ENCODE results near the gene VPS18. TPM values are rescaled to one million over a fixed set of nuclear protein-coding genes. Genes with fewer than 3 reads are reported as not detected.

The VPS18 gene
- total RNA-seq, 2 experiments from 2014 or later: 16.2 to 16.6 TPM

- H3K36me3 Mint-ChIP-seq (ENCODE audit: low read depth): peaks cover 14% of the 10 kb centered on the region
- ChIA-PET CTCF (interaction anchor here (0.8 to 7.6 kb wide), 19 partner anchors 10 to 375 kb away, joined by 3 to 165 read pairs (median 10); partner anchors contain the start of genes C15orf62 and SPINT1), POLR2A (no interaction called here)
- H3K4me3 Mint-ChIP-seq: peak overlapping the region; percentile 100
- no peak overlapping the region for H3K27ac Mint-ChIP-seq
- H3K4me1 Mint-ChIP-seq: peaks cover 39% of the 10 kb centered on the region
- H3K27me3 Mint-ChIP-seq: peaks cover 4% of the 10 kb centered on the region
- DNase-seq: no peak
- no peaks in the 10 kb centered on the region for H3K9me3 Mint-ChIP-seq
Measured at GRCh38 chr15:40893019-40893670, 1.1 kb upstream of the VPS18 start.

DNA sequence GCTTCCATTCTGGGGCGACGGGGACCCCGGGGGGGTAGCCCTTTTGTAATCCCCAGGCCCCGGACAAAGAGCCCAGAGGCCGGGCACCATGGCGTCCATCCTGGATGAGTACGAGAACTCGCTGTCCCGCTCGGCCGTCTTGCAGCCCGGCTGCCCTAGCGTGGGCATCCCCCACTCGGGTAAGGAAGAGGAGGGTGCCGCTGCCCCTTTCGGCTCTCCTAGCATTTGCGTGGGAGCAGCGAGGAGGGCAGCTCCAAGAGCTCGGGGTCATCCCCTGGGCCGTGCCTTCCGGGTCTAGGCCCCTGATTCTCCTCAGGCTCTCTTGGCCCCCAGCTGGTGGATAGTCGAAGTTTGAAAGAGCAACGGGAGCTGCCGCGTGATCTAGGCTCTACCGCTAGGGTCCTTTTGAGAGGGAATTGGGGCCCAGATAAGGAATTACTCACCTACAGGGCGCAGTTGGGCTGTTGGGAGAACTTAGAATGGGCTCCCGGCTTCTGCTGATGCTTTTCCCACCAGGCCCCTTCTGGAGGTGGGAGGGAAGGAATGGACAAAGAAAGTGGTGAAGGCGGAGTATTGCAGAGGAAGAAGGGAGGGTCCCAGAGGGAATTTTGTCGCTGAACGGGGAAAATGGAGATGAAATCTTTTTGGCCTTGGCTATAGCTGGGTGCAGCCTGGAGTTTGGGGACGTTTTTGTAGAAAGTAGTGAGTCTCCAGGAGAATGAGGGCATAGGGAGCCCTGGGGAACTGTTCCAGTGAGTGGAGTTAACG, 615 bp downstream of the VPS18 start:
- peak overlapping the region; percentile 99 for H3K27ac Mint-ChIP-seq
- DNase-seq: peak; percentile 74
- H3K36me3 Mint-ChIP-seq (ENCODE audit: low read depth): peaks cover 16% of the 10 kb centered on the region
- CTCF ChIA-PET: interaction anchor here (0.6 to 7.6 kb wide), 46 partner anchors 9 to 1077 kb away, joined by 3 to 165 read pairs (median 4); partner anchors contain the start of genes C15orf62, CHP1, GCHFR and NUSAP1
- H3K27me3 Mint-ChIP-seq: peaks cover 4% of the 10 kb centered on the region
- H3K4me3 Mint-ChIP-seq: peak overlapping the region; percentile 100
- POLR2A ChIA-PET: interaction anchor here (1.4 to 1.9 kb wide), 2 partner anchors 12 to 37 kb away, joined by 4 to 15 read pairs; no protein-coding TSS in a partner anchor
- H3K4me1 Mint-ChIP-seq: peaks cover 39% of the 10 kb centered on the region
- H3K9me3 Mint-ChIP-seq: no peaks in the 10 kb centered on the region

DNA sequence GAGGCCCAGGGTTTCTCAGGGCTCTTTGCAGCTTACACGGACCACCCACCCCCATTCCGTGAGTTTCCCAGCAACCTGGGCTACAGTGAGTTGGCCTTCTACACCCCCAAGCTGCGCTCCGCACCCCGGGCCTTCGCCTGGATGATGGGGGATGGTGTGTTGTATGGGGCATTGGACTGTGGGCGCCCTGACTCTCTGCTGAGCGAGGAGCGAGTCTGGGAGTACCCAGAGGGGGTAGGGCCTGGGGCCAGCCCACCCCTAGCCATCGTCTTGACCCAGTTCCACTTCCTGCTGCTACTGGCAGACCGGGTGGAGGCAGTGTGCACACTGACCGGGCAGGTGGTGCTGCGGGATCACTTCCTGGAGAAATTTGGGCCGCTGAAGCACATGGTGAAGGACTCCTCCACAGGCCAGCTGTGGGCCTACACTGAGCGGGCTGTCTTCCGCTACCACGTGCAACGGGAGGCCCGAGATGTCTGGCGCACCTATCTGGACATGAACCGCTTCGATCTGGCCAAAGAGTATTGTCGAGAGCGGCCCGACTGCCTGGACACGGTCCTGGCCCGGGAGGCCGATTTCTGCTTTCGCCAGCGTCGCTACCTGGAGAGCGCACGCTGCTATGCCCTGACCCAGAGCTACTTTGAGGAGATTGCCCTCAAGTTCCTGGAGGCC, 5.4 kb downstream of the VPS18 start:
- DNase-seq: no peak
- Mint-ChIP-seq H3K27ac (no peak overlapping the region), H3K4me1 (peaks cover 43% of the 10 kb centered on the region), H3K27me3 (no peaks in the 10 kb centered on the region), H3K36me3 (ENCODE audit: low read depth) (peaks cover 30% of the 10 kb centered on the region), H3K9me3 (no peaks in the 10 kb centered on the region), H3K4me3 (no peak overlapping the region)
- POLR2A ChIA-PET: no interaction called here
- CTCF ChIA-PET: interaction anchor here (0.6 to 7.6 kb wide), 2 partner anchors 15 to 44 kb away, joined by 4 to 165 read pairs; no protein-coding TSS in a partner anchor

DNA sequence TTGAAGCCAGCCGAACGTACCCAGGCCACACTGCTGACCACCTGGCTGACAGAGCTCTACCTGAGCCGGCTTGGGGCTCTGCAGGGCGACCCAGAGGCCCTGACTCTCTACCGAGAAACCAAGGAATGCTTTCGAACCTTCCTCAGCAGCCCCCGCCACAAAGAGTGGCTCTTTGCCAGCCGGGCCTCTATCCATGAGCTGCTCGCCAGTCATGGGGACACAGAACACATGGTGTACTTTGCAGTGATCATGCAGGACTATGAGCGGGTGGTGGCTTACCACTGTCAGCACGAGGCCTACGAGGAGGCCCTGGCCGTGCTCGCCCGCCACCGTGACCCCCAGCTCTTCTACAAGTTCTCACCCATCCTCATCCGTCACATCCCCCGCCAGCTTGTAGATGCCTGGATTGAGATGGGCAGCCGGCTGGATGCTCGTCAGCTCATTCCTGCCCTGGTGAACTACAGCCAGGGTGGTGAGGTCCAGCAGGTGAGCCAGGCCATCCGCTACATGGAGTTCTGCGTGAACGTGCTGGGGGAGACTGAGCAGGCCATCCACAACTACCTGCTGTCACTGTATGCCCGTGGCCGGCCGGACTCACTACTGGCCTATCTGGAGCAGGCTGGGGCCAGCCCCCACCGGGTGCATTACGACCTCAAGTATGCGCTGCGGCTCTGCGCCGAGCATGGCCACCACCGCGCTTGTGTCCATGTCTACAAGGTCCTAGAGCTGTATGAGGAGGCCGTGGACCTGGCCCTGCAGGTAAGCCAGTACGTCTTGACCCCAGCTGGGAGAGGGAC, 6.2 kb downstream of the VPS18 start:
- H3K27ac Mint-ChIP-seq: no peak overlapping the region
- H3K4me3 Mint-ChIP-seq: no peak overlapping the region
- H3K9me3 Mint-ChIP-seq: no peaks in the 10 kb centered on the region
- H3K27me3 Mint-ChIP-seq: no peaks in the 10 kb centered on the region
- no peak for DNase-seq
- ChIA-PET CTCF (interaction anchor here (0.6 to 7.6 kb wide), 4 partner anchors 16 to 311 kb away, joined by 3 to 165 read pairs (median 4); no protein-coding TSS in a partner anchor), POLR2A (interaction anchor here (0.5 kb wide), 1 partner anchor 73 kb away, joined by 3 read pairs; no protein-coding TSS in a partner anchor)
- H3K36me3 Mint-ChIP-seq (ENCODE audit: low read depth): peaks cover 27% of the 10 kb centered on the region
- H3K4me1 Mint-ChIP-seq: peaks cover 38% of the 10 kb centered on the region

- DNase-seq: no peak
- CTCF ChIA-PET: interaction anchor here (1.1 to 7.6 kb wide), 3 partner anchors 16 to 104 kb away, joined by 3 to 165 read pairs (median 4); no protein-coding TSS in a partner anchor
- Mint-ChIP-seq H3K27ac (no peak overlapping the region), H3K36me3 (ENCODE audit: low read depth) (peaks cover 26% of the 10 kb centered on the region), H3K4me1 (peaks cover 34% of the 10 kb centered on the region), H3K9me3 (no peaks in the 10 kb centered on the region), H3K4me3 (no peak overlapping the region), H3K27me3 (no peaks in the 10 kb centered on the region)
- POLR2A ChIA-PET: interaction anchor here (0.5 kb wide), 1 partner anchor 73 kb away, joined by 3 read pairs; no protein-coding TSS in a partner anchor
Measured at GRCh38 chr15:40901053-40901443, 6.8 kb downstream of the VPS18 start.

GRCh38 chr15:40902605-40903561, 8.6 kb downstream of the VPS18 start:
- DNase-seq: no peak
- POLR2A ChIA-PET: interaction anchor here (0.6 kb wide), 1 partner anchor 377 kb away, joined by 3 read pairs; no protein-coding TSS in a partner anchor
- peaks cover 19% of the 10 kb centered on the region for H3K36me3 Mint-ChIP-seq (ENCODE audit: low read depth)
- H3K27me3 Mint-ChIP-seq: no peaks in the 10 kb centered on the region
- no peak overlapping the region for H3K4me3 Mint-ChIP-seq
- H3K4me1 Mint-ChIP-seq: peaks cover 41% of the 10 kb centered on the region
- CTCF ChIA-PET: interaction anchor here (0.5 to 5.7 kb wide), 30 partner anchors 8 to 1523 kb away, joined by 3 to 39 read pairs (median 4); partner anchors contain the start of genes CHP1, EXD1, RHOV and VPS18
- H3K27ac Mint-ChIP-seq: peak overlapping the region; percentile 83
- no peaks in the 10 kb centered on the region for H3K9me3 Mint-ChIP-seq

- Mint-ChIP-seq H3K27me3 (no peaks in the 10 kb centered on the region), H3K27ac (no peak overlapping the region), H3K9me3 (no peaks in the 10 kb centered on the region), H3K4me1 (peaks cover 45% of the 10 kb centered on the region), H3K36me3 (ENCODE audit: low read depth) (peaks cover 17% of the 10 kb centered on the region), H3K4me3 (no peak overlapping the region)
- ChIA-PET CTCF (interaction anchor here (0.5 to 5.7 kb wide), 28 partner anchors 10 to 688 kb away, joined by 3 to 39 read pairs (median 4); partner anchors contain the start of genes CHAC1, DLL4, ITPKA and VPS18), POLR2A (no interaction called here)
- DNase-seq: no peak
Measured at GRCh38 chr15:40904552-40905201, 10.4 kb downstream of the VPS18 start.

GRCh38 chr15:40906091-40906990, 12.1 kb downstream of the VPS18 start:
- H3K27me3 Mint-ChIP-seq: no peaks in the 10 kb centered on the region
- H3K36me3 Mint-ChIP-seq (ENCODE audit: low read depth): peaks cover 13% of the 10 kb centered on the region
- peak overlapping the region; percentile 86 for H3K27ac Mint-ChIP-seq
- POLR2A ChIA-PET: interaction anchor here (0.7 to 1.1 kb wide), 2 partner anchors 12 to 200 kb away, joined by 3 to 4 read pairs; partner anchors contain the start of gene VPS18
- H3K4me1 Mint-ChIP-seq: peaks cover 49% of the 10 kb centered on the region
- CTCF ChIA-PET: interaction anchor here (0.5 to 5.7 kb wide), 17 partner anchors 11 to 312 kb away, joined by 3 to 38 read pairs (median 5); partner anchors contain the start of genes CHAC1, DLL4 and VPS18
- H3K9me3 Mint-ChIP-seq: no peaks in the 10 kb centered on the region
- H3K4me3 Mint-ChIP-seq: peak overlapping the region; percentile 64
- peak; percentile 65 for DNase-seq

- ChIA-PET CTCF (interaction anchor here (0.5 to 5.7 kb wide), 12 partner anchors 11 to 288 kb away, joined by 3 to 38 read pairs (median 6); partner anchors contain the start of genes CHAC1 and VPS18), POLR2A (interaction anchor here (1.1 kb wide), 1 partner anchor 13 kb away, joined by 4 read pairs; the partner anchor contains the start of gene VPS18)
- H3K4me3 Mint-ChIP-seq: peak overlapping the region; percentile 64
- peak overlapping the region; percentile 86 for H3K27ac Mint-ChIP-seq
- peaks cover 51% of the 10 kb centered on the region for H3K4me1 Mint-ChIP-seq
- peak; percentile 62 for DNase-seq
- peaks cover 13% of the 10 kb centered on the region for H3K36me3 Mint-ChIP-seq (ENCODE audit: low read depth)
- no peaks in the 10 kb centered on the region for H3K9me3 Mint-ChIP-seq
- H3K27me3 Mint-ChIP-seq: no peaks in the 10 kb centered on the region
Measured at GRCh38 chr15:40906991-40907802, 12.9 kb downstream of the VPS18 start.
